ENCODE results near the gene CNTFR. TPM values are rescaled to one million over a fixed set of nuclear protein-coding genes. Genes with fewer than 3 reads are reported as not detected.

The CNTFR gene
- total RNA-seq, 1 donor from 2014 or later = 2.9 TPM

- TF ChIP-seq CTCF (IDR thresholded peaks at IDR 0.05) = no peak
- intact Hi-C loops (cut with DNase I) = loop anchor here (10.0 kb wide), 1 partner anchor 94 kb away; no protein-coding TSS in a partner anchor
- no peaks in the 10 kb centered on the region for H3K36me3 ChIP-seq
- no peak overlapping the region for H3K4me3 ChIP-seq
- H3K4me1 ChIP-seq = no peaks in the 10 kb centered on the region
- DNase-seq (no peak), ATAC-seq (no peak)
- H3K27me3 ChIP-seq = no peaks in the 10 kb centered on the region
- no peaks in the 10 kb centered on the region for H3K9me3 ChIP-seq
- H3K27ac ChIP-seq = no peak overlapping the region
Observed at GRCh38 chr9:34508951-34509350, 80.6 kb downstream of the CNTFR start.

- TF ChIP-seq CTCF (IDR thresholded peaks at IDR 0.05) = no peak
- H3K36me3 ChIP-seq = no peaks in the 10 kb centered on the region
- intact Hi-C loops (cut with DNase I) = loop anchor here (10.0 kb wide), 1 partner anchor 94 kb away; no protein-coding TSS in a partner anchor
- no peaks in the 10 kb centered on the region for H3K4me1 ChIP-seq
- H3K4me3 ChIP-seq = no peak overlapping the region
- no peaks in the 10 kb centered on the region for H3K9me3 ChIP-seq
- H3K27me3 ChIP-seq = no peaks in the 10 kb centered on the region
- no peak overlapping the region for H3K27ac ChIP-seq
- no peak for ATAC-seq
- no peak for DNase-seq
Observed at GRCh38 chr9:34508463-34508862, 81.1 kb downstream of the CNTFR start.

GRCh38 chr9:34507966-34508365, 81.6 kb downstream of the CNTFR start:
- ATAC-seq = no peak
- no peak for DNase-seq
- no peaks in the 10 kb centered on the region for H3K9me3 ChIP-seq
- H3K27me3 ChIP-seq = no peaks in the 10 kb centered on the region
- H3K36me3 ChIP-seq = no peaks in the 10 kb centered on the region
- H3K4me1 ChIP-seq = no peaks in the 10 kb centered on the region
- intact Hi-C loops (cut with DNase I) = loop anchor here (10.0 kb wide), 1 partner anchor 93 kb away; no protein-coding TSS in a partner anchor
- H3K4me3 ChIP-seq = no peak overlapping the region
- no peak for TF ChIP-seq CTCF (IDR thresholded peaks at IDR 0.05)
- no peak overlapping the region for H3K27ac ChIP-seq

- no peaks in the 10 kb centered on the region for H3K36me3 ChIP-seq
- H3K4me1 ChIP-seq = no peaks in the 10 kb centered on the region
- H3K9me3 ChIP-seq = no peaks in the 10 kb centered on the region
- ATAC-seq (no peak), DNase-seq (no peak)
- no peak for TF ChIP-seq CTCF (IDR thresholded peaks at IDR 0.05)
- H3K27ac ChIP-seq = no peak overlapping the region
- no peaks in the 10 kb centered on the region for H3K27me3 ChIP-seq
- H3K4me3 ChIP-seq = no peak overlapping the region
- intact Hi-C loops (cut with DNase I) = loop anchor here (10.0 kb wide), 1 partner anchor 93 kb away; no protein-coding TSS in a partner anchor
Observed at GRCh38 chr9:34507556-34507955, 82.0 kb downstream of the CNTFR start.

DNA sequence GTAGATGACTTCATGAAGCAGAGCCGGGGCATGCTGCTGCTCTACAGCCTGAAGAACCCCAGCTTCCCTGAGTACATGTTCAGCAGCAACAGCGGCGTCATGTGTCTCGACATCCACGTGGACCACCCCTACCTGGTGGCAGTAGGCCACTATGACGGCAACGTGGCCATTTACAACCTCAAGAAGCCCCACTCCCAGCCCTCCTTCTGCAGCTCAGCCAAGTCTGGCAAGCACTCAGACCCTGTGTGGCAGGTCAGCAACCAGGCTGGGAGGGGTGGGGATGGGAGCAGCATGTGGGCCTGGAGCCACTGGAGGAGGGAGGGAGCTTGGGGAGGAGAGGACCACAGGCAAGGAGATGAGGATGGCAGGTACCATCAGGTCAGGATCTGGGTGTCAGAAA, 82.9 kb downstream of the CNTFR start:
- Histone ChIP-seq H3K27me3 (no peaks in the 10 kb centered on the region), H3K9me3 (no peaks in the 10 kb centered on the region), H3K36me3 (no peaks in the 10 kb centered on the region), H3K4me1 (peaks cover 3% of the 10 kb centered on the region), H3K4me3 (no peak overlapping the region), H3K27ac (no peak overlapping the region)
- ATAC-seq = no peak
- no peak for DNase-seq
- no peak for TF ChIP-seq CTCF (IDR thresholded peaks at IDR 0.05)
- intact Hi-C loops (cut with DNase I) = loop anchor here (10.0 kb wide), 1 partner anchor 92 kb away; no protein-coding TSS in a partner anchor
